ENCODE results near the gene EZH2. TPM values are rescaled to one million over a fixed set of nuclear protein-coding genes. Genes with fewer than 3 reads are reported as not detected.

Gene EZH2
- total RNA-seq, 1 experiment from 2014 or later: 30.5 TPM

- Histone ChIP-seq H3K4me1 (ENCODE audit: insufficient read depth, low read length) (no peaks in the 10 kb centered on the region), H3K4me3 (ENCODE audit: low read length) (no peak overlapping the region), H4K20me1 (ENCODE audit: low read length) (peaks cover 37% of the 10 kb centered on the region), H3K9me3 (ENCODE audit: low read length) (no peaks in the 10 kb centered on the region), H3K36me3 (ENCODE audit: low read depth, low read length) (peaks cover 6% of the 10 kb centered on the region), H2AFZ (ENCODE audit: low read length) (no peak overlapping the region), H3K27me3 (ENCODE audit: low read length) (no peaks in the 10 kb centered on the region), H3F3A (ENCODE audit: low read length, unreplicated experiment) (no peaks in the 10 kb centered on the region), H3K4me2 (ENCODE audit: low read length) (no peak overlapping the region), H3K9me2 (replicated peaks; ENCODE audit: low read length) (no peaks in the 10 kb centered on the region), H3K9ac (ENCODE audit: low read length) (no peak overlapping the region), H3K79me2 (ENCODE audit: low read length) (peaks cover 100% of the 10 kb centered on the region), H3K27ac (ENCODE audit: low read length) (no peak overlapping the region)
- intact Hi-C loops (cut with micrococcal nuclease): no loop called here
- ATAC-seq (no peak), DNase-seq (no peak)
- BruUV-seq (replicated peaks): no TSS peak
- POLR2A ChIA-PET (ENCODE audit: unreplicated experiment): no interaction called here
- CTCF ChIA-PET: no interaction called here
- TF ChIP-seq EZH2phosphoT487 (IDR thresholded peaks at IDR 0.05; ENCODE audit: borderline replicate concordance, low read length): no peak
- TF ChIP-seq CTCF (conservative IDR thresholded peaks at IDR 0.05; ENCODE audit: low read depth, low read length): no peak
- TF ChIP-seq EZH2 (IDR thresholded peaks at IDR 0.05; ENCODE audit: low read length, unreplicated experiment): no peak
Observed at GRCh38 chr7:148849393-148850098, 34.5 kb downstream of the EZH2 start.

- no peak overlapping the region for H3K4me3 ChIP-seq (ENCODE audit: low read length)
- peaks cover 13% of the 10 kb centered on the region for H3K36me3 ChIP-seq (ENCODE audit: low read depth, low read length)
- H3K4me1 ChIP-seq (ENCODE audit: insufficient read depth, low read length): no peaks in the 10 kb centered on the region
- H3K27ac ChIP-seq (ENCODE audit: low read length): no peak overlapping the region
- H3K9ac ChIP-seq (ENCODE audit: low read length): no peak overlapping the region
- H3K4me2 ChIP-seq (ENCODE audit: low read length): no peak overlapping the region
- peaks cover 92% of the 10 kb centered on the region for H3K79me2 ChIP-seq (ENCODE audit: low read length)
- DNase-seq: no peak
- peaks cover 37% of the 10 kb centered on the region for H4K20me1 ChIP-seq (ENCODE audit: low read length)
- no peak overlapping the region for H2AFZ ChIP-seq (ENCODE audit: low read length)
- no peaks in the 10 kb centered on the region for H3K9me3 ChIP-seq (ENCODE audit: low read length)
- H3F3A ChIP-seq (ENCODE audit: low read length, unreplicated experiment): no peaks in the 10 kb centered on the region
- no peaks in the 10 kb centered on the region for H3K9me2 ChIP-seq (replicated peaks; ENCODE audit: low read length)
- ChIA-PET POLR2A (ENCODE audit: unreplicated experiment) (no interaction called here), CTCF (no interaction called here)
- intact Hi-C loops (cut with micrococcal nuclease): no loop called here
- ATAC-seq: peak; percentile 58
- no TSS peak for BruUV-seq (replicated peaks)
- no peak for TF ChIP-seq CTCF (conservative IDR thresholded peaks at IDR 0.05; ENCODE audit: low read depth, low read length)
- TF ChIP-seq EZH2 (IDR thresholded peaks at IDR 0.05; ENCODE audit: low read length, unreplicated experiment): no peak
- TF ChIP-seq EZH2phosphoT487 (IDR thresholded peaks at IDR 0.05; ENCODE audit: borderline replicate concordance, low read length): no peak
- H3K27me3 ChIP-seq (ENCODE audit: low read length): no peaks in the 10 kb centered on the region
Observed at GRCh38 chr7:148847815-148848734, 36.0 kb downstream of the EZH2 start.

Data from PC-3 (cell line).